ENCODE measurements around the gene ARHGAP1. TPM values are rescaled to one million over a fixed set of nuclear protein-coding genes. Genes with fewer than 3 reads are reported as not detected.
"Not testable (repeated sequence)": the region's sequence is repeated elsewhere in the genome, so short reads cannot be mapped to it uniquely, and the experiment has no call there.

Gene ARHGAP1
- total RNA-seq, 2 donors from 2014 or later: 39.9 to 46.8 TPM

- Mint-ChIP-seq H3K9me3 (no peaks in the 10 kb centered on the region), H3K36me3 (no peaks in the 10 kb centered on the region), H3K27ac (no peak overlapping the region)
- no peak for DNase-seq (ENCODE audit: low spot score in 2 of 2)
- peak in 1 of 2 donors; percentile 6 for ATAC-seq
Measured at GRCh38 chr11:46727952-46728658, 27.7 kb upstream of the ARHGAP1 start.

- H3K27ac Mint-ChIP-seq: no peak overlapping the region
- DNase-seq (ENCODE audit: low spot score in 2 of 2): no peak
- no peaks in the 10 kb centered on the region for H3K36me3 Mint-ChIP-seq
- ATAC-seq: no peak
- H3K9me3 Mint-ChIP-seq: no peaks in the 10 kb centered on the region
Measured at GRCh38 chr11:46726206-46726862, 25.9 kb upstream of the ARHGAP1 start.

GRCh38 chr11:46725338-46726205, 25.2 kb upstream of the ARHGAP1 start:
- no peaks in the 10 kb centered on the region for H3K9me3 Mint-ChIP-seq
- ATAC-seq: no peak
- no peak for DNase-seq (ENCODE audit: low spot score in 2 of 2)
- H3K36me3 Mint-ChIP-seq: no peaks in the 10 kb centered on the region
- no peak overlapping the region for H3K27ac Mint-ChIP-seq

- Mint-ChIP-seq H3K9me3 (no peaks in the 10 kb centered on the region), H3K36me3 (no peaks in the 10 kb centered on the region), H3K27ac (no peak overlapping the region)
- DNase-seq (ENCODE audit: low spot score in 2 of 2): no peak
- ATAC-seq: no peak
Measured at GRCh38 chr11:46724088-46724487, 23.7 kb upstream of the ARHGAP1 start.

- Mint-ChIP-seq H3K27ac (no peak overlapping the region), H3K9me3 (no peaks in the 10 kb centered on the region), H3K36me3 (no peaks in the 10 kb centered on the region)
- ATAC-seq (no peak), DNase-seq (ENCODE audit: low spot score in 2 of 2) (no peak)
Measured at GRCh38 chr11:46723359-46723680, 22.9 kb upstream of the ARHGAP1 start.

- no peak for ATAC-seq
- DNase-seq (ENCODE audit: low spot score in 2 of 2): no peak
- H3K36me3 Mint-ChIP-seq: no peaks in the 10 kb centered on the region
- H3K27ac Mint-ChIP-seq: no peak overlapping the region
- no peaks in the 10 kb centered on the region for H3K9me3 Mint-ChIP-seq
Measured at GRCh38 chr11:46722566-46723358, 22.3 kb upstream of the ARHGAP1 start.

GRCh38 chr11:46721286-46721685, 20.9 kb upstream of the ARHGAP1 start:
- Mint-ChIP-seq H3K36me3 (no peaks in the 10 kb centered on the region), H3K27ac (no peak overlapping the region), H3K9me3 (no peaks in the 10 kb centered on the region)
- DNase-seq (ENCODE audit: low spot score in 2 of 2): no peak
- ATAC-seq: no peak

DNA sequence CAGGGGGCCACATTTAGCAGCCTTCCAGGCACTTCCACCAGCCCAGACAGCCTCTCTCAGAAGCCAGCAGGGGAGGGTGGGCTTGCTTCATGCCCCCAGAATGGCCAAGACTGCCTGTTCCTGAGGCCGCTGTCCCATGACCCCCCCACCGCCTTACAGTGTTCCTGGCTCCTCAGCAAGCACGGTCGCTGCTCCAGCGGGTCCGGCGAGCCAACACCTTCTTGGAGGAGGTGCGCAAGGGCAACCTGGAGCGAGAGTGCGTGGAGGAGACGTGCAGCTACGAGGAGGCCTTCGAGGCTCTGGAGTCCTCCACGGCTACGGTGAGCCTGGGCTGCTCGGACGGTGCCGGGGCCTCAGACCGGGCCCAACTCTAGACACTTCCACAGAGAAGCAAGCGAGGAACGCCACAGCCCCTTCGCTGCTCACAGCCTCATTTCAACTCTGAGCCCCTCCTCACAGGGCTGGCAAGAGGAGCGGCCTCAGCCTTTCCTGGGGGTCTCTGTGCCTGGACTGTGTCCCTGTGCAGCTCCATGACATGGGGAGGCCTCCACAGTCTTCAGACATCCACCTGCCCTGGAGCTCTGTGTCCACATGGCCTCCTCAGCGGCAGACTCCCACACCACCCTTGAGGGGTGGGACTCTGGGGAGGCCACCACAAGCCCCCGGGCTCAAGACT, 19.3 kb upstream of the ARHGAP1 start:
- Mint-ChIP-seq H3K9me3 (no peaks in the 10 kb centered on the region), H3K27ac (no peak overlapping the region), H3K36me3 (no peaks in the 10 kb centered on the region)
- DNase-seq (ENCODE audit: low spot score in 2 of 2) (no peak), ATAC-seq (peak in 1 of 2 donors; percentile 11)

DNA sequence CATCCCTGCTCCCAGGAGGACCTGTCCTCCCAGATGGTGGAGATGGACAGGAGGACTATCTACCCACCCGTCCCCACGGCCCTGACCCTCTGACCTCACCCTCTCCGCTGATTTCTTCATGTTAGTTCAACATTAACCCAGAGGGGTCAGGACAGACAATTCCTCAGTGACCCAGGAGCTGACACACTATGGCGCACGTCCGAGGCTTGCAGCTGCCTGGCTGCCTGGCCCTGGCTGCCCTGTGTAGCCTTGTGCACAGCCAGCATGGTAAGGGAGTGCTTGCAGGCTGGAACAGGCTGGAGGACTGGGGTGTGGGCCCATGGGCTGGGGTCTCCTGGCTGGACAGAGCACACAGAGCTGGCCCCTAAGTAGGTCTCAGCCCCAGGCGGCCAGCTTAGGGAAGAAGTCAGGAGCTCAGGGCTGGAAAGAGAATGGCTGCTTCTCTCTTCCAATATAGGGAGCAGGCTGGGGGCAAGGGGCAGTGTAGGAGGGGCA, 18.7 kb upstream of the ARHGAP1 start, which contains the start of gene F2:
Gene F2 (plus strand): TSS at position 166 of the 495 bp plus-strand sequence. CDS start 23 bp downstream, at position 189.
- DNase-seq (ENCODE audit: low spot score in 2 of 2): no peak
- Mint-ChIP-seq H3K27ac (no peak within 1 kb of the TSS), H3K36me3 (no peaks in the 10 kb centered on the region), H3K9me3 (no peaks in the 10 kb centered on the region)
- no peak for ATAC-seq

- no peak overlapping the region for H3K27ac Mint-ChIP-seq
- no peak for DNase-seq (ENCODE audit: low spot score in 2 of 2)
- H3K9me3 Mint-ChIP-seq: no peaks in the 10 kb centered on the region
- peak in 1 of 2 donors; percentile 20 for ATAC-seq
- H3K36me3 Mint-ChIP-seq: no peaks in the 10 kb centered on the region
Measured at GRCh38 chr11:46718155-46719019, 18.0 kb upstream of the ARHGAP1 start.

DNA sequence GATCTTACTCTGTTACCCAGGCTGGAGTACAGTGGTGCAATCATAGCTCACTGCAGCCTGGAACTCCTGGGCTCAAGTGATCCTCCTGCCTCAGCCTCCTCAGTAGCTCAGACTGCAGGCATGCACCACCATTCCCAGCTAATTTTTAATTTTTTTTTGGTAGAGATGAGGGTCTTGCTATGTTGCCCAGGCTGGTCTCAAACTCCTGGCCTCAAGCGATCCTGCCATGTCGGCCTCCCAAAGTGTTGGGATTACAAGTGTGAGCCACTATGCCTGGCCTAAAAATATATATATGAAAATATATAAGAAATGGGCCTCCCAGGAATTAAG, 17.4 kb upstream of the ARHGAP1 start:
- not testable (repeated sequence) for DNase-seq (ENCODE audit: low spot score in 2 of 2); H3K27ac Mint-ChIP-seq; H3K9me3 Mint-ChIP-seq; H3K36me3 Mint-ChIP-seq; ATAC-seq

DNA sequence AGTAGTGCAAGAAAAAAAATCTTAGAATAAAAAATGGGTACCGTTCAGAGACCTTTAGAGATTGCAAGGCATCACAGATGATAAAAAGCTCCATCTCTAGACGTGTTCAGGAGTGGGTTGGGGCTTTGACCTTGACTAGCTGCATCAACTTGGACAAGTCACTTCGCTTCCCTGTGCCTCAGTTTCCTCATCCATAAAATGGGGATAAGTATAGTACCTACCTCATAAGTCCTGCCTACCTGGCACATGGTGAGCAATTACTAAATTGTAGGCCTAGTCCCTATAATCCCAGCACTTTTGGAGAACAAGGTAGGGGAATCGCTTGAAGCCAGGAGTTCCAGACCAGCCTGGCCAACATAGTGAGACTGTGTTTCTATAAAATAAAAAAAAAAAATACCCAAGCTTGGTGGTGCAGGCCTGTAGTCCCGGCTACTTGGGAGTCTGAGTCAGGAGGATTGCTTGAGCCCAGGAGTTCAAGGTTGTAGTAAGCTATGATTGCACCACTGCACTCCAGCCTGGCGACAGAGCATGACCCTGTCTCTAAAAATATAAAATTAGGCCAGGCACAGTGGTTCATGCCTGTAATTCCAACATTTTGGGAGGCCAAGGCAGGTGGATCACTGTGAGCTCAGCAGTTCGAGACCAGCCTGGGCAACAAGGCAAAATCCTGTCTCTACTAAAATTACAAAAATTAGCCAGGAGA, 12.6 kb upstream of the ARHGAP1 start:
- H3K9me3 Mint-ChIP-seq: no peaks in the 10 kb centered on the region
- H3K27ac Mint-ChIP-seq: no peak overlapping the region
- no peak for ATAC-seq
- no peaks in the 10 kb centered on the region for H3K36me3 Mint-ChIP-seq
- no peak for DNase-seq (ENCODE audit: low spot score in 2 of 2)

- no peak for DNase-seq (ENCODE audit: low spot score in 2 of 2)
- ATAC-seq: no peak
- H3K36me3 Mint-ChIP-seq: no peaks in the 10 kb centered on the region
- peak overlapping the region in 1 of 2 donors; percentile 88 for H3K27ac Mint-ChIP-seq
- no peaks in the 10 kb centered on the region for H3K9me3 Mint-ChIP-seq
Measured at GRCh38 chr11:46711303-46711702, 10.9 kb upstream of the ARHGAP1 start.

DNA sequence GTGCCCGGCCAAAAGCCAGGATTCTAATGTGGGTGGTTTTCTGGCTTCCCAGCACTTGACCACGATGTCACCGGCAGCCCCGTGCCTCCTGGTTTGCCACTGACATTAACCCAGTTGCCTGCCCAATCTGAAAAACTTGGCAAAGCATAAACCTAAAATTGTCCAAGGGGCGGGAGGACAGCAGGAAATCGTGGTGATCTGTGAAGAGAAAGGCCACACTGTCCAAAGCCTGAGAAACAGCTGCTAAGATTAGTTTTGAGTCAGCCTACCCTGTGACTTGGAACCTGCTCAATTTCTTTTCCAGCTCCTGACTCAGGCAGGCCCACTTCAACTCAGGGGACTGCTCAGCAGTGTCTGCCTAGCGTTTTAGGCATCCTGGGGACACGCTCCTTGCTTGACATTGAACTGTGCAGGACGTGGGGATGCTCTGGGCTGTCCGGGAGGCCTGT, 10.4 kb upstream of the ARHGAP1 start:
- Mint-ChIP-seq H3K36me3 (no peaks in the 10 kb centered on the region), H3K9me3 (no peaks in the 10 kb centered on the region), H3K27ac (peak overlapping the region in 1 of 2 donors; percentile 88)
- ATAC-seq: peak in 1 of 2 donors; percentile 11
- DNase-seq (ENCODE audit: low spot score in 2 of 2): no peak

GRCh38 chr11:46709351-46709750, 8.9 kb upstream of the ARHGAP1 start:
- H3K9me3 Mint-ChIP-seq: not testable (repeated sequence)

More at GRCh38 chr11:46709351-46709750, 8.9 kb upstream of the ARHGAP1 start:
- H3K27ac Mint-ChIP-seq; DNase-seq (ENCODE audit: low spot score in 2 of 2); H3K36me3 Mint-ChIP-seq; ATAC-seq: not testable (repeated sequence)

Measured in activated naive CD4-positive, alpha-beta T cell treated with anti-CD3 and anti-CD28 coated beads, Interleukin-2, amount 50 U/mL, for 72 hours (primary cell).